ENCODE data around the gene MPP2.
"Not testable (repeated sequence)": the region's sequence is repeated elsewhere in the genome, so short reads cannot be mapped to it uniquely, and the experiment has no call there.

The MPP2 gene

DNA sequence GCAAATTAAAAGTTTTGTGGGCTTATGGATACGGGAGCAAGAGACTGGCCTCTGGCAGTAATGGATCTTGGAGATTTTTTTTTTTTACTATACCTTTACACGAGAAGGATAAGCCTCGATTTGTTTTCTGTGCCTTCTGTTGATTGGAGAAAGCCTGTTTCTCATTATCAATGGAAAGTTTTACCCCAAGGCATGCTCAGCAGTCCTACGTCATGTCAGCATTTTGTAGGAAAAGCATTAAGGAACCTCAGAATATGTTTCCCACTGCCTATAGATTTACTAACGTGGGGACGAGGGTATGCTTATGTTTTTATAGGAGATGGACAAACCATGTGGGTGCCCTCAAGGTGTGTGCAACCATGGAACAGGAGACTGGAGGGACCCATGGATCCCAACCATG lies 33.5 kb downstream of the MPP2 start:
- DNase-seq: no peak

DNA sequence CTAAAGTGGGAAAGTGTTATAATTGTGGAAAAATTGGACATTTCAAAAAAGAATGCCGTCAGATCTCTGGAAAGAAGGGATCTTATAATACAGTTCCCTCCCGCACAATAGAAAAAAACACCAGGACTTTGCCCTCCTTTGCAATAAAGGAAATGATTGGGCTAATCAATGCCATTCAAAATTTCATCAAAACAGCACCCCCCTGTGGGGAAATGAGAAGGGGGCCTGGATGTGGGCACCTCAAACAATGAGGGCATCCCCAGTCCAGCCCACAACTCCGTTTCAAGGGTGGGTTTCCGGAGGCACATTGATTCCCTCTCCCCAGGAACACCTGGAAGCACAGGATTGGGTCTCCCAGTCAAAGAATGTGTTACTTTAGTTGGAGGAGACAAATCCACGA lies 34.2 kb downstream of the MPP2 start:
- DNase-seq: no peak

DNA sequence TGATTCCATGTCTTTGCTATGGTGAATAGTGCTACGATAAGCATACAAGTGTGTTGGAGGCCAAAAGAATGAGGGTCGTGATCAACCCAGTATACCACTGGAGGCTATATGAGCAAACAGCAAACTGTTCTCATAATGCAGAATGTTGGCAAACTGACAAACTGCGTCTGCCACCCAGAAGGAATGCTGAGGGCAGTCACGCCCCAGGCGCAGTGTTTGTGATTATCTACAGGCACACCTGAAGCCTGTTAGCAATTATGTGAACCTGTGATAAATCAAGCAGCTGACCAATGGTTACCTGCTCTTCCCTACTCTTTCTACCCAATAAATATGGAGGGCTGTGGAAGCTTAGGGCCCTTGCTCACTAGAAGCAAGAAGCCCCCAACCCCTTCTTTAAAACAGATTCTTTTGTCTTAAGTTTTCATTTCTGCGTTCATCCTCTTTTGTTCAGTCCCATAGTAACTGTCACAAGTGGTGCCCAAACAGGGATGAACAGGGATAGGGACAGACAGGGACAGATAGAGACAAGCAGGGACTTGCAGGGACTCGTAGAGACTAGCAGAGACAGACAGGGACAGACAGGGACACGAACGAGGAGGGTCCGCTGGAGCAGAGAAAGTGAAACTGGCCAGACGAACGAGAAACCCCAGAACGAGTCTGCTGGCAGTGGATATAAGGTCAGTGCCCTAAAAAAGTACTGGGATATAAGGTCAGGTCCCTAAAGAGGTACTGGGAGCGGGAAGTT lies 35.2 kb downstream of the MPP2 start:
- no peak for DNase-seq

DNA sequence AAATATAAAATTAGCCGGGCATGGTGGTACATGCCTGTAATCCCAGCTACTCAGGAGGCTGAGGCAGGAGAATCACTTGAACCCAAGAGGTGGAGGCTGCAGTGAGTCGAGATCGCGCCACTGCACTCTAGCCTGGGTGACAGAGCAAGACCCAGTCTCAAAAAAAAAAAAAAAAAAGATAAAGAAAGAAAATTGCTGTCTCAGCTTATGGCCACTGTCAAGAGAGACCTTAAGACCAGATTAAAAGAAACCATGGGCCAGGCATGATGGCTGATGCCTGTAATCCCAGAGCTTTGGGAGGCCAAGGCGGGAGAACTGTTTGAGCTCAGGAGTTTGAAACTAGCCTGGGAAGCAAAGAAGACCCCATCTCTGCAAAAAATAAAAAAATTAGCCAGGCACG lies 38.3 kb downstream of the MPP2 start:
- DNase-seq: not testable (repeated sequence)

DNA sequence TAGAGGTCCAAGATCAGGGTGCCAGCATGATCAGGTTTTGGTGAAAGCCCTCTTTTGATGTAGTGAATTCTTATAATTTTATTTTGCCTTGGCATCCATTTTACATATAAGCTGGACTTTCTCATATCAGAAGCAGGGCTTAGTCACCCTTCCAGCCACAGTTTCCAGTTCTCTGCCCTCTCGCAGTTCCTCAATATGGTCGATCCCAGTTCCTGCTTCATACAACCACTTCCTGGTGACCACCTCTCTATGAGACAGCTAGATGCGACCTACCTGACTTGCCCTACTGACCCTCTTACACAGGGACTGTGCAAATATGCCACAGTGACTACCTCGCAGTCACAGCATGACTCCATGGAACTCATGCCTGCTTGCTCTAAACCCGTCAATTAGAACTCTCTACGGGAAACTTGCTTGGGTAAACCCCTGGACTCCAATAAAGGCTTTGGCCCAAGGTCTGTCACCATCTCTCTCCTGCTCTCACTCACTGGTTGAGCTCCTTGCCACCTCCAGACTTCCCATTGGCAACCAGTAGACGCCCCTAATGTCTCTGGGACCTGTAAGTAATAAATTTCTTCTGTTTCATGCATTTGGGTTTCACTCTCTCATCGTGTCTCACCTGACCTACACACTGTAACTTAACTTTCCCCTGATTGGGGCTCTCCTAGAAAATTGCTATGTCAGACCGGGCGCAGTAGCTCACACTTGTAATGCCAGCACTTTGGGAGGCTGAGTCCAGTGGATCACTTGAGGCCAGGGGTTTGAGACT lies 38.9 kb downstream of the MPP2 start:
- no peak for DNase-seq

DNA sequence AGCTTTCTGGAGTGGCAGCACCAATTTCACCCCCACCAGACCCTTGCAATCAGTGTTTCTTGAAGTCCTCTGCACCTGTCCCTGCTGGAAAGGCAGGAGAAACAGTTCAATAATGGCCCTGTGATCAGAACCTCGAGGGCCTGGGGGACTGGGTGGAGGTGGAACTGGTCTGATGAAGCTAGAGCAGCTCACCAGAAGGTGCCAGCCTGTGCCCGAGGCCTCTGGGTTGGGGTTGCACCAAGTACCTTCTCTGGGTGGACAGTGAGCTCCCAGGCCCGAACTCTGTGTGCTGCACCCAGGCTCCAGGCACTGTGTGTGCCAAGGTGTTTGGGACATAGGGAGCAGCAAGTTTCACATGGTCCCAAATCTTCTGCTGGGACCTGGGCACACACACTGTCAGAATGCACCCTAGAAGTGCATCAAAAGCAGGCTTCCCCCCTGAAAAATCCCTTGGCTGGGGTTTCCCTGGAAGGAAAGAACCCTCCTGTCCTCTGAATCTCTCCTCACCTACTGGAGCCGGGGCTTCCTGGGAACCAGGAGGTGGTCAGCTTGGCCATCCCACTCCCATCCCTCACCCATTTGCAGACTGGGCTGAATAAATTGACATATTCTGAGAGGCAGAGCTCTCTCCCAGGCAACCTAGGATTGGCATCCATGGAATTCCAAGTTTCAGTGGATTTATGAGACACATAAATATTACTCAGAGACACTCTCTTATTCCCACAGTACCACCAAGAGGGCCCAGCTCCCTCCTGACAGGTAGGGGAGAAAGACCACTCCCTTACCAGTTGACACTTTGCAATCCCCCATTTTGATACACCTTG lies 43.0 kb downstream of the MPP2 start:
- no peak for DNase-seq

DNA sequence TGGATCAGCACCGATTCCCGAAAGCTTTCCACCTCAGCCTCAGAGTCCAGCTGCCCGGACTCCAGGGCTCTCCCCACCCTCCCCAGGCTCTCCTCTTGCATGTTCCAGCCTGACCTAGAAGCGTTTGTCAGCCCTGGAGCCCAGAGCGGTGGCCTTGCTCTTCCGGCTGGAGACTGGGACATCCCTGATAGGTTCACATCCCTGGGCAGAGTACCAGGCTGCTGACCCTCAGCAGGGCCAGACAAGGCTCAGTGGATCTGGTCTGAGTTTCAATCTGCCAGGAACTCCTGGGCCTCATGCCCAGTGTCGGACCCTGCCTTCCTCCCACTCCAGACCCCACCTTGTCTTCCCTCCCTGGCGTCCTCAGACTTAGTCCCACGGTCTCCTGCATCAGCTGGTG lies 45.4 kb downstream of the MPP2 start:
- DNase-seq: no peak

DNA sequence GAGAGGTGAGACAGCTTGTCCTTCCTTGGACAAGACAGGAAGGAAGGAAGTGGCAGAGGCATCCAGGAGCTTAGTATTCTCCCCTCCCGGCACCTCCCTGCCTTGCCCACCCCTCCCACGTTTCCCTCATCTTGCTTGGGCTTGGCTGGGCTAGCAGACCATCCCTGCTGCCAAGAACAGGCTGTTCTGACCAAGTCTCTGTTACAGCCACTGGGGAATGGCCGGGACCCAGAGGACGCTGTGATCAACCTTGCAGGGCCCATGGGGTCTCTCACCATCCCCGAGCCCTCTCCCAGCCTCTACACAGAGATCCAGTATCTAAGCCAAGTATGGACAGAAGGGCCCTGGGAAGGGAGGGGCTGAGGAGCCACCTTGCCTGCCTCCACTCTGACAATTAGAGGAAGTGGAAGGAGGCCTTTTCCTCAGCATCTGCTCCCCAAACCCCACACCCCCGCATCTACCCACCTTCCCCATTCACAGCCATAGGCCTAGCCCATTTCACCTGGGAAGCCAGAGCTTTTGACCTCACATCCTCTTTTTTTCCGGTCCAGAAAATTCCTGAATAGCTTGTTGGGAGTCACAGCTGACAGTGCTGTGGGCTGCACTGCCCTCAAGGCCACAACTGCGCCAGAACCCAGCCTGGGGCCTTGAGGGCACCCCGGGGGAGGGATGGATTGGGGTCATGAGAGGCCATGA lies 46.3 kb downstream of the MPP2 start:
- DNase-seq: peak; percentile 60

DNA sequence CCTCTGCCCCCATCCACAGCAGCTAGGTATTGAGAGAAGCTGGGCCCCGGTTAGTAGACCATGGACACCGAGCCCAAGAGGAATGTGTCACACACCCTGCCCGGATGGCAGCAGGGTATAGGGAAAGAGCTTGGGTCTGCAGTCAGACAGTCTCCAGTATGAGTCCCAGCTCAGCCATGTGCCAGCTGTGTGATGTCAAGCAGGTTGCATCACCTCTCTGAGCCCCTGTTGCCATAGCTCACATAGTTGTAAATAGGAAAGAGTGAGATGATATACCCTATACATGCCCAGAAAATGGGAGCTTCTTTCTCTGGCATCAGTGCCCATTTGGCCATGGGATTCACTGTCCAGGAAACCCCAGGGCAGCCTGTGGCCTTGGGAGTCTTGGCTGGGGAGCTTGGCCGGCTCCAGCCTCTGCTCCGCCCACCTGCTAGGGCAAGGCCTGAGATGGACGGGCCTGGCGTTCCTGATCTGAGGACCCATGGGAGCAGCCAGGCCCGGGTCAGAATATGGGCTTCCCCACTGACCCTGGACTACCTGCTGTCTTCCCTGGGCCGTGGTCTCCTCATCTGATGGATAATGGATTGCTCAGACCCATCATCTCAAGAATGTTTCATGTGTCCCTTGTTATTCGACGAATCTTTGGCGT lies 47.1 kb downstream of the MPP2 start:
- DNase-seq: peak; percentile 36

DNA sequence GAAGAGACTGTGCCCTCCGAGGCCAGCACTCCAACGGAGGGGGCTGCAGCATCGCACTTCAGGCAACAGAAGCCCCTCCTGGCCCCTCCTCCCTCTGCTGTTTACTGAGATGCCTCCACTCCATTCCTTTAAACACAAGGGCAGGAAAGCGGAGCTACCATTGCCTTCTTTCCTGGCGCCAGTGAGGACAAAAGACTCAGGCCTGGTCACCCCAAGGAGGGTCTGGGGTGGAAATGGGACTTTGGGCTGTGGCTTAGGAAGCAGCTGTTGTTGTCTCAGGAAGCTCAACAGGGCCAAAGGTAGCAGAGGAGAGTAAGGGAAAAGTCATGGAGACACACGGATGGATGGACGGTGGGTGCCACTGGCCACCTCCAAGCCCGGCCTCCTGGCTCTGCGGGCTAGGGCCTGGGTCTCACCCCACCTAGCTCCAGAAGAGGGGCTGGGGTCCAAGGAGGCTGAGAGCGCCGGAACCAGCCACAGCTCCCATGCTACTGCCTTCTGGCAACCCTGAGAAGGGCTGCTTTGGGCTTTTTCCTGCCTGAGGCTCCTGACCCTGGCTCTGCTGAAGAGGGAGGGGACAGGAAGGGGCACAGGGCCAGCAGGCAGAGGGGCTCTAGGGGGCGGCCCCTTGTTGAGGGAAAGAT lies 49.3 kb downstream of the MPP2 start:
- peak; percentile 25 for DNase-seq

DNA sequence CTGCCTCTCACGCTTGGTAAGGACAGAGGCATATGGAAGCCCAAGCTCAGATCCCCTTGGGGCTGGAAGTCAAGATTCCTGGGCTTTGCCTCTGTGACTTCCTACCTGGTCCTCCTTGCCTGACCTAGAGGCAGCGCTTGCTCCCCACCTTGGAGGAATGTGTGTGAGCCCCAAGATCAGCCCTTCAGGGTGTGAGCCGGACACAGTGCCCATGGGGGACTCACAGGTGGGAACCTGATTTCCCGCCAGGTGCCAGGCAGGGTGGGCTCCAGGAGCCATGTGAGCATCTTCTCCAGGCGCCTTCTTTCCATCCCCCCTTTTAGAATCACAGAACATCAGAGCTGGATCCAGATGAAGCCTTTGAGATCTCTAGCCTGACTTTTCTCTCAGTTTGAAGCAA lies 50.2 kb downstream of the MPP2 start:
- DNase-seq: no peak

DNA sequence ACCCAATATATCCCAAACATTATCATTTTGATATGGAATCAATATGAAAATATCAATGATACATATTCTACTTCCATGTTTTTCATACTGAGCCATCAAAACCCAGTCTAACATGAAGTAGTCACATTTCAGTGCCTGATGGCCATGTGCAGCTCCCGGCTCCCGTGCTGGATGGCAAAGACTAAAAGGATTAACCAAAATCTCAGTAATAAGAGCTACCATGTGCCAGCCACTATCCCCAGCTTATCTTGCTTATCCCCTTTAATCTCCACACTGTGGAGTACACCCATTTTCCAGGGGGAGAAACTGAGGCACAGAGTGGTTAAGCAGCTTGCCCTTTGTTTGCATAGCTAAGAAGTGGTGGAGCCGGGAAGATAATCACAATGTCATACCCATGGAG lies 51.2 kb downstream of the MPP2 start:
- DNase-seq: peak; percentile 95

DNA sequence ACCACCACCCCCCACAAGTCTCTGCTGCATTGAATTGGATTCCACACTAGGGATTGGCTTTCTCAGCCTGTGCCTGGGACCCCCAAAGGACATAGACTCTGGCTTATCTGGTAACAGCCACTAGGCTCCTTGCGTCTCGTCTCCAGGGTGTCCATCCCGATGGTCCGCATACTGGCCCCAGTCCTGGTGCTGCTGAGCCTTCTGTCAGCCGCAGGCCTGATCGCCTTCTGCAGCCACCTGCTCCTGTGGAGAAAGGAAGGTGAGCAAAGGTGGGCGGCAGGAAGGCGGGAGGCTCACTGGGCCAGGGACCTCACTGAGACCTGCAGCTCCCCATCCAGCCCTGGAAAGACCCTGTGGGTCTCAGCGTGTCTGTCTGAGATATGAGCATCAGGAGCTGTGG lies 52.3 kb downstream of the MPP2 start:
- DNase-seq: peak; percentile 53

DNA sequence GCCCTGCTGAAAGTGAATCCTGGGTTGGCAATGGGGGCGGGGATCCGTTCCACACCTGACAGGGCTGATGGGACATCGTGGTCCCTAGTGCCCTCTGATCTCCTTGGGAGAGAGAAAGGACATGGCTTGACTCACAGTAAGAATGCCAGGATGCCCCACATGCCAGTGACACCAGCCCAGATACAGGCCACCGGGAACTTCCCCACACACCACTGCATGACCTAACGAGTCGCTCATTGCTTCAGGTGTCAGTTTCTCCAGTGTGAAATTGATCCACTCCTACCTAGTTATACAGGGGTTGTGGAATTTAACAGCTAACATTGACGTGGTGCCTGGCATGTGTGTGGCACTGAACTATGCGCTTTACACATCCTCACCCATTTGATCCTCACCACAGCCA lies 52.8 kb downstream of the MPP2 start:
- DNase-seq: no peak

DNA sequence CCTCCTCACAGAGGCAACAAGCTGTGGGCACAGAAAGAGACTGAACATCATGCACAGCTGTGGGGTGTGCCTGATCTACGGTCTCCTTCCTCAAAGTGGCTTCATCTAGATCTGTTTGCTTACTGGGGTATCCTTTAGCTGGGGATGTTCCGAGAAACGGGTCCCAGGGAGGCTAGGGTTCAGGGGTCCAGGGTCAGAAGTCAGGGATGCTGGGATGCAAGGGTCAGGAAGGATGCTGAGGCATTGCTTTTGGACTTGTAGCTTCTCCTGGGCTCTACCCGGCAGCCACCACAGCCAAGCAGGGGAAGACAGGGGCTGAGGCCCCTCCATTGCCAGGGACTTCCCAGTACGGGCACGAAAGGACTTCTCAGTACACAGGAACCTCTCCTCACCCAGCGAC lies 53.8 kb downstream of the MPP2 start:
- DNase-seq: no peak

DNA sequence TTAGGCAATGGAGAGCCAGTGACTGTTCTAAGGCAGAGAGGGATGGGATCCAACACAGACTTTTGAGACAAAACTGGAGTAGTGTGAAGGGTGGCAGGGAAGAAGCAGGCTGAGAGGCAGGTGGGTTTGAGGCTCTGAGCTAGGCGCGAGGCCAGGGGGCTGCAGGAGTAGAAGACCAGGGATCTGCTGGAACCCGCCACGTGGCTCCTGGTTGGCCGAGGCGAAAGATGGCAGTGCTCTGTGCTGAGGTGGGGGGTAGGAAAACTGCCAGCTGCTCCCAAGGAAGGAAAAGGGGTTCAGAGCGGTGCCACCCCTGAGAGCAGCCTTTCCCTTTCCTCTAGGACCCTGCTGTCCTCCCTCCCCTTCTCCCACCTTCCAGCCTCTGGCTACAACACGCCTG lies 54.8 kb downstream of the MPP2 start:
- DNase-seq: no peak

DNA sequence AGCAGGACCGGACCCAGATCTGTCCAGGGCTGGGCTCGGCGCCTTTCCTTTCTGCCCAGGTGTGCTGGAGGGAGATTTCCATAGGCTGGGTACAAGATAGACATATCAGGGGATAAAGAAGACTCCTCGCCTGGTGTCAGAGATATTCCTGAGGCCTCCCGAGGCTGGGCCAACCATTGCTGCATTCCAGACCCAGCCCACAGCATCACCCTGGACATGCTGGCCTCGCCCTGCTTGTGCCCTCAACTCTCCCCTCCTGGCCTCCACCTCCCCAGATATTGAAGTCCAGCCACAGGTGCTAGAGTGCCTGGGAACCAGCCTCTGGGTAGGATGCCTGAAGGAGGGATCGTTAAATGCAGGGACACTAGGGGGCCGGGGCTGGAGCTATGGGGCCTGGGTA lies 58.2 kb downstream of the MPP2 start:
- DNase-seq: no peak

DNA sequence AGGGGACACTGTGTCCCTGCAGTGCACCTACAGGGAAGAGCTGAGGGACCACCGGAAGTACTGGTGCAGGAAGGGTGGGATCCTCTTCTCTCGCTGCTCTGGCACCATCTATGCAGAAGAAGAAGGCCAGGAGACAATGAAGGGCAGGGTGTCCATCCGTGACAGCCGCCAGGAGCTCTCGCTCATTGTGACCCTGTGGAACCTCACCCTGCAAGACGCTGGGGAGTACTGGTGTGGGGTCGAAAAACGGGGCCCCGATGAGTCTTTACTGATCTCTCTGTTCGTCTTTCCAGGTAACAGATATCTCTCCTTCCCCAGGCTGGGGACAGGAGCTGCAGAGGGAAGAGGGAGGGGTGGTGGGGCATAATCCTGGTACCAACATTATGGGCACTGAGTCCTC lies 58.7 kb downstream of the MPP2 start:
- no peak for DNase-seq

DNA sequence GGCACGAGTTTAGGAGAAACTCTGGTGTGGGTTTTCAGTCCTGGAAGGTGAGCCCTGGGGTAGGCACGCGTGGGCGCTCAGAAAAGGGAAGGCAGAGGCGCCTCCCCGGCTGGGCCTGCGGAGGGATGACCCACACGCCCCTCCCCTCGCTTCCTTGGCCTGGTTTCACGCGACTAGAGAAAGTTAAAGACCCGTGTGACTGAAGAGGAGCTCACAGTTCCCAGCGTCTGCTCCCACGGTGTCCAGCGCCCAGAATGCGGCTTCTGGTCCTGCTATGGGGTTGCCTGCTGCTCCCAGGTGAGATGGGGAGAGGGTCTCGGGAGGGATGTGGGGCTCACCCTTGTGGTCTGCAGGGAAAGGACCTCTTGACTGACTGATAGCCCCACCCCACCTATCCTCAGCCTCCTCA lies 60.4 kb downstream of the MPP2 start, which contains the start of gene CD300LG:
Gene CD300LG (plus strand): TSS at position 214 of the 409 bp plus-strand sequence. CDS start 41 bp downstream, at position 255.
- DNase-seq: no peak

DNA sequence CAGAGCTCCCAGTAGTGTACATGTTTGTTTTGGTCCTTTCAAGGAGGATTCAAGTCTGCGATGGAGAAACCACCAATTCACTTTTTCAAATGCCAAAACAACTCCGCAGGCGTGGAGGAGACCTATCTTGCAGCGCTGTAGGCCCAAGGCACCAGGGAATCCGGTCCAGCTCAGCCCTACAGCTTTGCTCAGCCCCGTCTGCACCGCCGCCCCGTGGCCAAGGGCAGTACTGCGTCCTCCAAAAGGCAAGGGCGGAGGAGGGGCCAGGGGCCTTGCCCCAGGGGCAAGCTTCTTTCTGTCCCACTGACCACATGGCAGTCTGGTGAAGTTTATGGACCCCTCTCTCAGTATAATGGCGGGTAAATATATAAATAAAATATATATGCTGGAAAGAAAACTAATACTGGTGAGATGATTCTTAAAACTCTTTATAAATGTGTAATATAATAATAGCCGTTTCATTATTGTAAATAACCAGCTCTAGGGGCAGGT lies 61.1 kb downstream of the MPP2 start:
- DNase-seq: peak; percentile 87

DNA sequence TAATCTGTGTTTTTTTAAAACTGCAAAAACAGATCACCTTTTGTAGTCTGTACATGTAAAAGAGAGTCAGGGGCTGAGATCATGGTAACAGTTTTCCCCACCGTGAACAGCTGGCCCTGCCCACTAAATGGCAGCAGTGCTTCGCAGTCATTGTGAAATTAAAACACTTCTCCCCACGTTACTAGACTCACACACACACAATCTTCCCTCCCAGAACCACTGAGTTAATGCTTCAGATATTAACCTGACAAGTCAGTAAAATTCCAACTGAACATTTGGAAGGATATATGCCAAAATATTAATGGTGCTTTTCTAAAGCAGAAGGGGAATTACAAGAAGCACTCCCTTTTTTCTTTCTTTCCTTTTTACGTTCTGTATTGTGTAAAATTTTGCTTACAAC lies 61.6 kb downstream of the MPP2 start:
- no peak for DNase-seq

DNA sequence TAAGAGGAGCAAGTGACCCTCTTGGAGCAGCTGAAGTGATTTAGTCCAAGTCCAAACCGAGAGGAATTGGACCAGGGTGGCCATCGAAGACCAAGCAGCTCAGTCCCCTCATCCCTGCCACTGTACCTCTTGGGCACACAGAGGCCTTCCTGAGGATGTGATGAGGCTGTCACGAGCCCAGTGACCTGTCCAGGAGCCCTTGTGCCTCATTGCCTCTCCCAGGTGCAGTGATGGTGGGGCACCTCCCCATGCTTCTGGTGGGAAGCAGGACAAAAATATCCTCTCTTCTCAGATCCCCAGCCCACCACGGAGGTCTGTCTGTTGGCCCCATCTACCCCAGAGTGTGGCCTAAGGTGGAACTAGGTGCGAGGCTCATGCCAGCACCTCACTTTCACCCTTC lies 63.1 kb downstream of the MPP2 start:
- DNase-seq: no peak

Data from NCI-H82 (cell line).